Progenitor cell of endocrine pancreas (in vitro differentiated cells): ENCODE measurements around the gene HELQ. TPM values are rescaled to one million over a fixed set of nuclear protein-coding genes. Genes with fewer than 3 reads are reported as not detected.

Source experiments
- DNase-seq: peaks from one replicate; pipeline ENCODE4 v3.0.0; 2021; ENCODE audit warnings: low spot score; ENCODE audit not compliant: unreplicated experiment
- H3K27ac Mint-ChIP-seq: 2 replicates; pipeline ENCODE4 v1.8.0; 2021; ENCODE audit warnings: mild to moderate bottlenecking, moderate library complexity, mixed read lengths
- H3K27me3 Mint-ChIP-seq: 2 replicates; pipeline ENCODE4 v1.8.0; 2021; ENCODE audit warnings: mixed read lengths
- H3K36me3 Mint-ChIP-seq: 2 replicates; pipeline ENCODE4 v1.8.0; 2022; ENCODE audit warnings: mixed read lengths; ENCODE audit not compliant: insufficient read depth
- H3K4me1 Mint-ChIP-seq: 2 replicates; pipeline ENCODE4 v1.8.0; 2021; ENCODE audit warnings: low read depth, mixed read lengths
- H3K4me3 Mint-ChIP-seq: 2 replicates; pipeline ENCODE4 v1.8.0; 2021; ENCODE audit warnings: low read depth, mild to moderate bottlenecking, moderate library complexity, mixed read lengths
- H3K9me3 Mint-ChIP-seq: 2 replicates; pipeline ENCODE4 v1.8.0; 2021; ENCODE audit warnings: low read depth, mixed read lengths
- CTCF ChIP-seq: fragments of 200-600 bp; sonication (generic); IDR thresholded peaks from one replicate; pipeline ENCODE4 v1.5.0; 2021; ENCODE audit warnings: antibody characterized with exemption, mild to moderate bottlenecking; ENCODE audit not compliant: unreplicated experiment
- total RNA-seq: library from RNA; stranded (reverse); gene quantifications from 2 replicates; pipeline ENCODE4 v1.2.1, GENCODE V29; 2021

The HELQ gene
- total RNA-seq, 1 donor from 2014 or later: 18.9 TPM

- Mint-ChIP-seq H3K4me1 (no peaks in the 10 kb centered on the region), H3K4me3 (no peak overlapping the region), H3K27ac (no peak overlapping the region), H3K27me3 (no peaks in the 10 kb centered on the region), H3K36me3 (peaks cover 13% of the 10 kb centered on the region), H3K9me3 (no peaks in the 10 kb centered on the region)
- no peak for DNase-seq
- TF ChIP-seq CTCF: no peak
These were observed 6.6 kb downstream of the HELQ start for GRCh38 chr4:83449009-83449408.

- Mint-ChIP-seq H3K4me3 (no peak overlapping the region), H3K27ac (no peak overlapping the region), H3K9me3 (no peaks in the 10 kb centered on the region), H3K27me3 (no peaks in the 10 kb centered on the region), H3K4me1 (no peaks in the 10 kb centered on the region), H3K36me3 (peaks cover 7% of the 10 kb centered on the region)
- no peak for DNase-seq
- TF ChIP-seq CTCF: no peak
These were observed 14.7 kb downstream of the HELQ start for GRCh38 chr4:83440899-83441298.

GRCh38 chr4:83440148-83440814 is 15.3 kb downstream of the HELQ start:
- DNase-seq: no peak
- no peaks in the 10 kb centered on the region for H3K4me1 Mint-ChIP-seq
- TF ChIP-seq CTCF: no peak
- peaks cover 7% of the 10 kb centered on the region for H3K36me3 Mint-ChIP-seq
- no peak overlapping the region for H3K4me3 Mint-ChIP-seq
- no peaks in the 10 kb centered on the region for H3K9me3 Mint-ChIP-seq
- no peak overlapping the region for H3K27ac Mint-ChIP-seq
- no peaks in the 10 kb centered on the region for H3K27me3 Mint-ChIP-seq

GRCh38 chr4:83438719-83439118 is 16.9 kb downstream of the HELQ start:
- DNase-seq: no peak
- peaks cover 6% of the 10 kb centered on the region for H3K36me3 Mint-ChIP-seq
- no peak overlapping the region for H3K27ac Mint-ChIP-seq
- H3K4me1 Mint-ChIP-seq: no peaks in the 10 kb centered on the region
- no peaks in the 10 kb centered on the region for H3K9me3 Mint-ChIP-seq
- no peak overlapping the region for H3K4me3 Mint-ChIP-seq
- H3K27me3 Mint-ChIP-seq: no peaks in the 10 kb centered on the region
- no peak for TF ChIP-seq CTCF

GRCh38 chr4:83436680-83437079 is 18.9 kb downstream of the HELQ start:
- H3K36me3 Mint-ChIP-seq: peaks cover 5% of the 10 kb centered on the region
- no peak for DNase-seq
- H3K27me3 Mint-ChIP-seq: no peaks in the 10 kb centered on the region
- H3K4me3 Mint-ChIP-seq: no peak overlapping the region
- no peaks in the 10 kb centered on the region for H3K9me3 Mint-ChIP-seq
- no peak overlapping the region for H3K27ac Mint-ChIP-seq
- H3K4me1 Mint-ChIP-seq: no peaks in the 10 kb centered on the region
- no peak for TF ChIP-seq CTCF
